IMR-90 (cell line): Measurements from ENCODE around the gene SIX2.

ENCODE experiments used
- BHLHE40 ChIP-seq: fragments of 150-350 bp; IDR thresholded peaks from 2 replicates; pipeline ENCODE4 v1.6.1; 2016; ENCODE audit warnings: mild to moderate bottlenecking, low read depth, low read length
- CHD1 ChIP-seq: IDR thresholded peaks from 2 replicates; pipeline ENCODE4 v1.6.1; 2012; ENCODE audit warnings: low read depth, low read length, improper control_type of control experiment
- MAZ ChIP-seq: IDR thresholded peaks from 2 replicates; pipeline ENCODE4 v1.6.1; 2012; ENCODE audit warnings: low read depth, mild to moderate bottlenecking, low read length, improper control_type of control experiment, moderate library complexity, borderline replicate concordance
- POLR2A ChIP-seq: IDR thresholded peaks from 2 replicates; pipeline ENCODE4 v1.6.1; 2012; ENCODE audit warnings: mild to moderate bottlenecking, low read depth, low read length
- RAD21 ChIP-seq: IDR thresholded peaks from 2 replicates; pipeline ENCODE4 v1.6.1; 2012; ENCODE audit warnings: low read length, improper control_type of control experiment
- RFX5 ChIP-seq: IDR thresholded peaks from 2 replicates; pipeline ENCODE4 v1.8.0; 2012; ENCODE audit warnings: low read depth, mild to moderate bottlenecking, low read length, moderate library complexity
- TF ChIP-seq, protein P1 (sequence below): conservative IDR thresholded peaks from 2 replicates; pipeline ENCODE4 v1.5.1; 2012; ENCODE audit warnings: mild to moderate bottlenecking, low read depth, low read length, improper control_type of control experiment
- TF ChIP-seq, protein P2 (sequence below): fragments of 150-350 bp; IDR thresholded peaks from 2 replicates; pipeline ENCODE4 v1.6.1; 2016; ENCODE audit warnings: low read depth, mild to moderate bottlenecking, low read length, moderate library complexity, borderline replicate concordance
- TF ChIP-seq, protein P3 (sequence below): fragments of 150-350 bp; IDR thresholded peaks from 2 replicates; pipeline ENCODE4 v1.6.1; 2017; ENCODE audit warnings: mild to moderate bottlenecking, antibody characterized with exemption, low read length, low read depth

DNA sequence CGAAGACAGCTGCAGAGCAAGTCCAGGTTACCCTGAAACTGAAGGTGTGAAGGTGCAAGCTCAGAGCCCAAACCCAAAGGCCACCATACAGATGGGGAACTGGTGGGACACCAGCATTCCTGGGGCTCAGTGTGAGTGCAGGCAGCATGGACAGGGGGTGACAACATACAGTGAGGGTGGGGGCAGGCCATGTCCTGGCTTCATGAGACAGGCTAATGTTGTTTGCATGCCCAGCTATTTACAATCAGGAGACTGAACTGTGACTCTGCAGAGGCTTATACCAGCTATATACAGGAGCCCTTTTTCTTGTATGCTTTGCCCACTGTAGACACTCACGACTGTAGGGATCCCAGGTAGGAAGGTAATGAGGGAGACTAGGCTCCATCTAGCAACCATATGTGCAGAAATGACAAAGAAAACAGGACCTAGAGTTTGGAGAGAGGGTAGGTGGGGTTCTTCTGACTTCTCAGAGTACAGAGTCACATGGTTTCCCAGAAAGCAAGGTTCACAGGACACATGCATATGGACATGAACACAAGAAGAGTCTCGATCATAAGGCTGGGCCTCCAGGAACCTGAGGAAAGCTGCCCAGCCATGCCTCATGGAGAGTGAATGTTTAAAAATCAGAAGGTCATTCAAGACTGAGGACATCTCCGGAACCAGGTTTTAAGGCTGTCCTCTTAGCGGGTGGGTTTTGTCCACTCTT, 41.4 kb downstream of the SIX2 start:
- TF ChIP-seq, protein P1, sequence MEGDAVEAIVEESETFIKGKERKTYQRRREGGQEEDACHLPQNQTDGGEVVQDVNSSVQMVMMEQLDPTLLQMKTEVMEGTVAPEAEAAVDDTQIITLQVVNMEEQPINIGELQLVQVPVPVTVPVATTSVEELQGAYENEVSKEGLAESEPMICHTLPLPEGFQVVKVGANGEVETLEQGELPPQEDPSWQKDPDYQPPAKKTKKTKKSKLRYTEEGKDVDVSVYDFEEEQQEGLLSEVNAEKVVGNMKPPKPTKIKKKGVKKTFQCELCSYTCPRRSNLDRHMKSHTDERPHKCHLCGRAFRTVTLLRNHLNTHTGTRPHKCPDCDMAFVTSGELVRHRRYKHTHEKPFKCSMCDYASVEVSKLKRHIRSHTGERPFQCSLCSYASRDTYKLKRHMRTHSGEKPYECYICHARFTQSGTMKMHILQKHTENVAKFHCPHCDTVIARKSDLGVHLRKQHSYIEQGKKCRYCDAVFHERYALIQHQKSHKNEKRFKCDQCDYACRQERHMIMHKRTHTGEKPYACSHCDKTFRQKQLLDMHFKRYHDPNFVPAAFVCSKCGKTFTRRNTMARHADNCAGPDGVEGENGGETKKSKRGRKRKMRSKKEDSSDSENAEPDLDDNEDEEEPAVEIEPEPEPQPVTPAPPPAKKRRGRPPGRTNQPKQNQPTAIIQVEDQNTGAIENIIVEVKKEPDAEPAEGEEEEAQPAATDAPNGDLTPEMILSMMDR, result no peak
- TF ChIP-seq CHD1, result no peak
- TF ChIP-seq RAD21, result no peak
- no peak for TF ChIP-seq POLR2A
- TF ChIP-seq, protein P2, sequence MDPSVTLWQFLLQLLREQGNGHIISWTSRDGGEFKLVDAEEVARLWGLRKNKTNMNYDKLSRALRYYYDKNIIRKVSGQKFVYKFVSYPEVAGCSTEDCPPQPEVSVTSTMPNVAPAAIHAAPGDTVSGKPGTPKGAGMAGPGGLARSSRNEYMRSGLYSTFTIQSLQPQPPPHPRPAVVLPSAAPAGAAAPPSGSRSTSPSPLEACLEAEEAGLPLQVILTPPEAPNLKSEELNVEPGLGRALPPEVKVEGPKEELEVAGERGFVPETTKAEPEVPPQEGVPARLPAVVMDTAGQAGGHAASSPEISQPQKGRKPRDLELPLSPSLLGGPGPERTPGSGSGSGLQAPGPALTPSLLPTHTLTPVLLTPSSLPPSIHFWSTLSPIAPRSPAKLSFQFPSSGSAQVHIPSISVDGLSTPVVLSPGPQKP, result no peak
- TF ChIP-seq MAZ, result no peak
- TF ChIP-seq BHLHE40, result no peak
- no peak for TF ChIP-seq RFX5
- TF ChIP-seq, protein P3, sequence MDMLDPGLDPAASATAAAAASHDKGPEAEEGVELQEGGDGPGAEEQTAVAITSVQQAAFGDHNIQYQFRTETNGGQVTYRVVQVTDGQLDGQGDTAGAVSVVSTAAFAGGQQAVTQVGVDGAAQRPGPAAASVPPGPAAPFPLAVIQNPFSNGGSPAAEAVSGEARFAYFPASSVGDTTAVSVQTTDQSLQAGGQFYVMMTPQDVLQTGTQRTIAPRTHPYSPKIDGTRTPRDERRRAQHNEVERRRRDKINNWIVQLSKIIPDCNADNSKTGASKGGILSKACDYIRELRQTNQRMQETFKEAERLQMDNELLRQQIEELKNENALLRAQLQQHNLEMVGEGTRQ, result no peak
